Erythroblast (primary cell): Measurements from ENCODE around the gene ZNF638.

Experiments used
- GATA1 ChIP-seq: IDR thresholded peaks from 2 replicates; pipeline ENCODE4 v1.6.1; 2011; ENCODE audit warnings: low read depth, mild to moderate bottlenecking, control low read depth, low read length, moderate library complexity
- POLR2A ChIP-seq: IDR thresholded peaks from 2 replicates; pipeline ENCODE4 v1.6.1; 2011; ENCODE audit warnings: mild to moderate bottlenecking, low read length

- TF ChIP-seq POLR2A (no peak), GATA1 (no peak)
These were observed 834 bp downstream of the ZNF638 start for GRCh38 chr2:71332435-71332796.
